Measurements from ENCODE around the gene ZNF560.

GRCh38 chr19:9430444-9430843 is 68.0 kb downstream of the ZNF560 start:
- TF ChIP-seq CTCF (IDR thresholded peaks at IDR 0.05) = no peak
- no peak for TF ChIP-seq POLR2AphosphoS5 (IDR thresholded peaks at IDR 0.05; ENCODE audit: low read depth, low read length)
- TF ChIP-seq REST (IDR thresholded peaks at IDR 0.05; ENCODE audit: insufficient read depth in 1 of 2, low read depth in 2 of 2, low read length in 1 of 2) = no peak
- no peak for TF ChIP-seq TCF7L2 (IDR thresholded peaks at IDR 0.05; ENCODE audit: low read depth, low read length)
